A549 (cell line): ENCODE results near the gene ZC3H18. TPM values are rescaled to one million over a fixed set of nuclear protein-coding genes. Genes with fewer than 3 reads are reported as not detected.

Experiments used
- ATAC-seq, 2 experiments: fragments of 200-7000 bp in 1 of 2; fragments of >200 bp in 1 of 2; cut with Nextera tagmentation in 1 of 2; cut with Tn5 transposase in 1 of 2; 3 replicates each; pipeline versions ENCODE4 v1.8.0 to v1.9.1; 2018 to 2020; ENCODE audit warnings: mild to moderate bottlenecking in 1 of 2, moderate library complexity in 1 of 2
- CTCF ChIA-PET: fragments of 300-600 bp; sonication (Branson Sonifier 250); formaldehyde crosslinking; extraction: SDS; loops from one replicate; lab custom pipeline; 2021; ENCODE audit warnings: antibody characterized with exemption, inconsistent platforms; lab: Yijun Ruan, JAX
- POLR2A ChIA-PET: fragments of 350-600 bp; formaldehyde crosslinking; extraction: SDS; loops from one replicate; lab custom pipeline; 2021; ENCODE audit warnings: antibody characterized with exemption, inconsistent platforms; lab: Yijun Ruan, JAX
- DNase-seq, 2 experiments: peaks; one replicate each; pipeline versions ENCODE4 v3.0.0 to v3.0.0-alpha.2; 2011 to 2016; ENCODE audit warnings: low read depth in 1 of 2, low spot score in 1 of 2
- FAIRE-seq: peaks from 2 replicates; lab custom pipeline; 2011; peaks lifted over from hg19 to GRCh38; lab: Jason Lieb, UNC
- H3K27ac ChIP-seq, 2 experiments: fragments of >200 bp; sonication (Bioruptor Twin); formaldehyde crosslinking; 3 replicates each; pipeline ENCODE4 v1.5.1; 2016 to 2017
- H3K4me1 ChIP-seq: fragments of >200 bp; sonication (Bioruptor Twin); formaldehyde crosslinking; 3 replicates; pipeline ENCODE4 v1.6.1; 2016
- H3K4me2 ChIP-seq: fragments of >200 bp; sonication (Bioruptor Twin); formaldehyde crosslinking; 3 replicates; pipeline ENCODE4 v1.6.1; 2016
- H3K4me3 ChIP-seq: fragments of >200 bp; sonication (Bioruptor Twin); formaldehyde crosslinking; 3 replicates; pipeline ENCODE4 v1.5.1; 2016
- H3K9me3 ChIP-seq: fragments of >200 bp; sonication (Bioruptor Twin); formaldehyde crosslinking; 3 replicates; pipeline ENCODE4 v1.6.1; 2016
- ATOH8 ChIP-seq: fragments of 250-450 bp; sonication (Bioruptor Pico); IDR thresholded peaks from 2 replicates; pipeline ENCODE4 v1.5.0; 2020; ENCODE audit warnings: low read depth, mild to moderate bottlenecking, moderate library complexity
- BHLHE40 ChIP-seq: IDR thresholded peaks from 2 replicates; pipeline ENCODE4 v1.6.1; 2012; ENCODE audit warnings: low read depth, low read length, inconsistent platforms
- CHD2 ChIP-seq: fragments of 150-350 bp; IDR thresholded peaks from 2 replicates; pipeline ENCODE4 v1.6.1; 2014; ENCODE audit warnings: low read length; ENCODE audit not compliant: partially characterized antibody
- CHD4 ChIP-seq: fragments of 200-600 bp; sonication (generic); IDR thresholded peaks from 2 replicates; pipeline ENCODE4 v1.6.1; 2016; ENCODE audit warnings: antibody characterized with exemption, mild to moderate bottlenecking, borderline replicate concordance
- EHF ChIP-seq: fragments of 250-450 bp; sonication (Bioruptor Pico); IDR thresholded peaks from 2 replicates; pipeline ENCODE4 v1.5.0; 2020; ENCODE audit warnings: mild to moderate bottlenecking
- ELK1 ChIP-seq: fragments of 150-350 bp; IDR thresholded peaks from 2 replicates; pipeline ENCODE4 v1.6.1; 2014; ENCODE audit warnings: low read depth, mild to moderate bottlenecking, low read length
- FOSL2 ChIP-seq, 2 experiments: fragments of 450-650 bp in 1 of 2; fragments of >200 bp in 1 of 2; sonication (Bioruptor Twin) in 1 of 2; formaldehyde crosslinking; IDR thresholded peaks; 2 replicates each; pipeline versions ENCODE4 v1.5.0 to v1.6.1; 2016 to 2020; ENCODE audit warnings: mild to moderate bottlenecking in 1 of 2, moderate library complexity in 1 of 2
- FOXS1 ChIP-seq: fragments of 250-450 bp; sonication (Bioruptor Pico); IDR thresholded peaks from 2 replicates; pipeline ENCODE4 v1.5.0; 2020; ENCODE audit warnings: mild to moderate bottlenecking, moderate library complexity
- GATA3 ChIP-seq: IDR thresholded peaks from 2 replicates; pipeline ENCODE4 v1.6.1; 2012; ENCODE audit warnings: borderline replicate concordance
- HDAC2 ChIP-seq: fragments of 200-600 bp; sonication (generic); IDR thresholded peaks from 2 replicates; pipeline ENCODE4 v1.6.1; 2016
- HES2 ChIP-seq: fragments of >200 bp; sonication (Bioruptor Twin); formaldehyde crosslinking; IDR thresholded peaks from 2 replicates; pipeline ENCODE4 v1.6.1; 2016
- HOXB13 ChIP-seq: fragments of 250-450 bp; sonication (Bioruptor Pico); IDR thresholded peaks from 2 replicates; pipeline ENCODE4 v1.5.0; 2020; ENCODE audit warnings: low read depth, mild to moderate bottlenecking, moderate library complexity
- HOXB5 ChIP-seq: fragments of 250-450 bp; sonication (Bioruptor Pico); IDR thresholded peaks from 2 replicates; pipeline ENCODE4 v1.5.0; 2020; ENCODE audit warnings: mild to moderate bottlenecking, moderate library complexity
- KDM1A ChIP-seq: fragments of 200-600 bp; sonication (generic); IDR thresholded peaks from 2 replicates; pipeline ENCODE4 v1.6.1; 2016; ENCODE audit warnings: low read depth, mild to moderate bottlenecking
- KDM5A ChIP-seq: fragments of 200-600 bp; sonication (generic); IDR thresholded peaks from 2 replicates; pipeline ENCODE4 v1.6.1; 2016; ENCODE audit warnings: antibody characterized with exemption, mild to moderate bottlenecking
- MAFK ChIP-seq: fragments of 450-650 bp; IDR thresholded peaks from 2 replicates; pipeline ENCODE4 v1.6.1; 2014; ENCODE audit not compliant: partially characterized antibody
- MAZ ChIP-seq: fragments of 150-350 bp; IDR thresholded peaks from 2 replicates; pipeline ENCODE4 v1.6.1; 2014; ENCODE audit warnings: antibody characterized with exemption, low read depth, low read length, borderline replicate concordance
- PHF8 ChIP-seq: fragments of 200-600 bp; sonication (generic); IDR thresholded peaks from 2 replicates; pipeline ENCODE4 v1.6.1; 2016; ENCODE audit warnings: low read depth, mild to moderate bottlenecking, antibody characterized with exemption, moderate library complexity, borderline replicate concordance
- POLR2AphosphoS2 ChIP-seq: conservative IDR thresholded peaks from 2 replicates; pipeline ENCODE4 v1.6.1; 2012; ENCODE audit warnings: low read length, improper control_type of control experiment, inconsistent platforms
- RAD21 ChIP-seq, 2 experiments: fragments of >200 bp in 1 of 2; sonication (Bioruptor Twin) in 1 of 2; formaldehyde crosslinking in 1 of 2; IDR thresholded peaks in 1 of 2; conservative IDR thresholded peaks in 1 of 2; 2 replicates in 1 of 2; 3 replicates in 1 of 2; pipeline ENCODE4 v1.6.1; 2012 to 2018; ENCODE audit warnings: inconsistent platforms in 1 of 2
- RCOR1 ChIP-seq: fragments of 150-350 bp; IDR thresholded peaks from 2 replicates; pipeline ENCODE4 v1.6.1; 2014; ENCODE audit warnings: antibody characterized with exemption, low read length, low read depth
- SMC3 ChIP-seq: fragments of >200 bp; sonication (Bioruptor Twin); formaldehyde crosslinking; IDR thresholded peaks from 3 replicates; pipeline ENCODE4 v1.6.1; 2018; ENCODE audit warnings: inconsistent platforms
- SREBF2 ChIP-seq: fragments of 450-650 bp; IDR thresholded peaks from 2 replicates; pipeline ENCODE4 v1.6.1; 2014; ENCODE audit warnings: mild to moderate bottlenecking, moderate library complexity
- TFCP2L1 ChIP-seq: fragments of 250-450 bp; sonication (Bioruptor Pico); IDR thresholded peaks from 2 replicates; pipeline ENCODE4 v1.5.0; 2021; ENCODE audit warnings: mild to moderate bottlenecking
- ZC3H11A ChIP-seq: fragments of 450-650 bp; IDR thresholded peaks from 2 replicates; pipeline ENCODE4 v1.6.1; 2014; ENCODE audit warnings: antibody characterized with exemption, mild to moderate bottlenecking
- ZFP36 ChIP-seq: fragments of 450-650 bp; IDR thresholded peaks from 2 replicates; pipeline ENCODE4 v1.6.1; 2014; ENCODE audit warnings: borderline replicate concordance; ENCODE audit not compliant: partially characterized antibody
- ZNF302 ChIP-seq: fragments of 250-450 bp; sonication (Bioruptor Pico); IDR thresholded peaks from 2 replicates; pipeline ENCODE4 v1.9.0; 2021; ENCODE audit warnings: inconsistent platforms, mild to moderate bottlenecking, moderate library complexity
- WGBS: methylation state at CpG from one replicate; pipeline ENCODE4 v1.1.6; 2017; ENCODE audit errors: missing lambda C conversion rate; 5-methylcytosine and 5-hydroxymethylcytosine counted together
- polyA plus RNA-seq, 4 experiments: library from polyadenylated mRNA; depleted of rRNA in 3 of 4; stranded (reverse); fragments of >200 nt; fragmentation: RNase III in 1 of 4; extraction: RNeasy Plus Mini Kit Qiagen cat#74134 plus additional on column Dnase treatment in 1 of 4; gene quantifications; 2 replicates in 3 of 4; 3 replicates in 1 of 4; pipeline ENCODE4 v1.2.3, GENCODE V29; 2011 to 2017
- TF ChIP-seq, protein P1 (sequence below): fragments of 450-650 bp; IDR thresholded peaks from 2 replicates; pipeline ENCODE4 v1.6.1; 2014; ENCODE audit warnings: antibody characterized with exemption
- TF ChIP-seq, protein P2 (sequence below): fragments of 200-600 bp; sonication (generic); IDR thresholded peaks from 2 replicates; pipeline ENCODE4 v1.6.1; 2016; ENCODE audit warnings: antibody characterized with exemption, mild to moderate bottlenecking, moderate library complexity

The ZC3H18 gene
- polyA plus RNA-seq, 2 of the 4 experiments (the other 2 are of a cell fraction) = 21.1 to 48.2 TPM

- FAIRE-seq (no peak), ATAC-seq (no peak), DNase-seq (no peak)
- CTCF ChIA-PET = interaction anchor here (1.1 to 1.7 kb wide), 2 partner anchors 9 to 15 kb away, joined by 3 to 4 read pairs; no protein-coding TSS in a partner anchor
- POLR2A ChIA-PET = no interaction called here
- no peaks in the 10 kb centered on the region for H3K9me3 ChIP-seq
- no peaks in the 10 kb centered on the region for H3K4me1 ChIP-seq
- 92% methylated on average over 6 of the region's 6 CpGs for WGBS
- H3K4me3 ChIP-seq = no peak overlapping the region
- H3K4me2 ChIP-seq = no peak overlapping the region
- TF ChIP-seq HDAC2 = no peak
- TF ChIP-seq ZNF302 (CRISPR knock-in tag) = no peak
- TF ChIP-seq SMC3 = no peak
- TF ChIP-seq ZC3H11A = no peak
- TF ChIP-seq, protein P1, sequence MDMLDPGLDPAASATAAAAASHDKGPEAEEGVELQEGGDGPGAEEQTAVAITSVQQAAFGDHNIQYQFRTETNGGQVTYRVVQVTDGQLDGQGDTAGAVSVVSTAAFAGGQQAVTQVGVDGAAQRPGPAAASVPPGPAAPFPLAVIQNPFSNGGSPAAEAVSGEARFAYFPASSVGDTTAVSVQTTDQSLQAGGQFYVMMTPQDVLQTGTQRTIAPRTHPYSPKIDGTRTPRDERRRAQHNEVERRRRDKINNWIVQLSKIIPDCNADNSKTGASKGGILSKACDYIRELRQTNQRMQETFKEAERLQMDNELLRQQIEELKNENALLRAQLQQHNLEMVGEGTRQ = no peak
- TF ChIP-seq, all 56 proteins: peak for 0
- no peak overlapping the region for H3K27ac ChIP-seq
Observed at GRCh38 chr16:88600539-88600896, 30.3 kb downstream of the ZC3H18 start.

- no peak for ATAC-seq
- no peak for DNase-seq
- FAIRE-seq = no peak
Observed at GRCh38 chr16:88601313-88602036, 31.3 kb downstream of the ZC3H18 start.

DNA sequence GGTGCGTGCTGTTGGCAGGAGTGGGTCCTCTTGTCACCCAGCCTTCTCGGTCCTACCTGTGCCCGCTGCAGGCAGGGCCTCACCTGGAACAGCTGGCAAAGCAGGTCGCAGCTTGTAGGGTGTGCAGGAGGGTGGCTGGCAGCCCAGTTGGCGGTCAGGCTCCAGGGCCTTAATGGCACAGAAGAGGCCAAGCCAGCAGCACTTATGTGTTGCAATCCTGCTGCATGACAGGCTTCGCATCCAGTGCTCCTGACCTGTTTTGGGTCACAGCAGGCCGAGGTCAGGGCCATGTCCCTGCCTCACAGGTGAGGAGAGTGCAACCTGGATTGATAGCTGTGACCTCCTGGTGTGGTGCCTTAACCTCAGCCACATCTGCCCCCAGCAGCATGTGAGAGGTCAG is 31.9 kb downstream of the ZC3H18 start:
- DNase-seq = no peak
- no peak for FAIRE-seq
- ChIA-PET POLR2A (no interaction called here), CTCF (interaction anchor here (1.7 kb wide), 1 partner anchor 8 kb away, joined by 3 read pairs; no protein-coding TSS in a partner anchor)
- Histone ChIP-seq H3K4me3 (no peak overlapping the region), H3K4me2 (no peak overlapping the region), H3K9me3 (no peaks in the 10 kb centered on the region), H3K27ac (no peak overlapping the region), H3K4me1 (no peaks in the 10 kb centered on the region)
- no peak for ATAC-seq
- 77% methylated on average over 6 of the region's 7 CpGs for WGBS
- TF ChIP-seq ATOH8 (CRISPR knock-in tag) (no peak), HES2 (no peak), SMC3 (no peak), HOXB5 (no peak), FOXS1 (CRISPR knock-in tag) (no peak), ELK1 (no peak), EHF (CRISPR knock-in tag) (no peak), FOSL2 (IDR thresholded peaks at IDR 0.05) (no peak), FOSL2 (CRISPR knock-in tag; IDR thresholded peaks at IDR 0.05) (no peak)

More at GRCh38 chr16:88601313-88602036, 31.3 kb downstream of the ZC3H18 start:
- Histone ChIP-seq H3K4me1 (no peaks in the 10 kb centered on the region), H3K4me2 (no peak overlapping the region), H3K27ac (no peak overlapping the region), H3K4me3 (no peak overlapping the region), H3K9me3 (no peaks in the 10 kb centered on the region)
- ChIA-PET POLR2A (no interaction called here), CTCF (interaction anchor here (1.7 kb wide), 1 partner anchor 8 kb away, joined by 3 read pairs; no protein-coding TSS in a partner anchor)
- WGBS = 85% methylated on average over 9 of the region's 9 CpGs
- TF ChIP-seq POLR2AphosphoS2 = no peak
- no peak for TF ChIP-seq BHLHE40
- TF ChIP-seq MAZ = no peak
- TF ChIP-seq RCOR1 = no peak
- TF ChIP-seq TFCP2L1 (CRISPR knock-in tag) = no peak
- no peak for TF ChIP-seq MAFK
- TF ChIP-seq ZFP36 = no peak
- TF ChIP-seq SMC3 = no peak
- no peak for TF ChIP-seq CHD4
- TF ChIP-seq, protein P1 = no peak
- no peak for TF ChIP-seq KDM1A
- TF ChIP-seq RAD21 (conservative IDR thresholded peaks at IDR 0.05 in 1 of 2, IDR thresholded peaks at IDR 0.05 in 1 of 2) = no peak
- no peak for TF ChIP-seq PHF8
- no peak for TF ChIP-seq HOXB13
- no peak for TF ChIP-seq CHD2
- TF ChIP-seq GATA3 = no peak
- TF ChIP-seq KDM5A = no peak
- TF ChIP-seq HOXB5 = no peak
- TF ChIP-seq, protein P2, sequence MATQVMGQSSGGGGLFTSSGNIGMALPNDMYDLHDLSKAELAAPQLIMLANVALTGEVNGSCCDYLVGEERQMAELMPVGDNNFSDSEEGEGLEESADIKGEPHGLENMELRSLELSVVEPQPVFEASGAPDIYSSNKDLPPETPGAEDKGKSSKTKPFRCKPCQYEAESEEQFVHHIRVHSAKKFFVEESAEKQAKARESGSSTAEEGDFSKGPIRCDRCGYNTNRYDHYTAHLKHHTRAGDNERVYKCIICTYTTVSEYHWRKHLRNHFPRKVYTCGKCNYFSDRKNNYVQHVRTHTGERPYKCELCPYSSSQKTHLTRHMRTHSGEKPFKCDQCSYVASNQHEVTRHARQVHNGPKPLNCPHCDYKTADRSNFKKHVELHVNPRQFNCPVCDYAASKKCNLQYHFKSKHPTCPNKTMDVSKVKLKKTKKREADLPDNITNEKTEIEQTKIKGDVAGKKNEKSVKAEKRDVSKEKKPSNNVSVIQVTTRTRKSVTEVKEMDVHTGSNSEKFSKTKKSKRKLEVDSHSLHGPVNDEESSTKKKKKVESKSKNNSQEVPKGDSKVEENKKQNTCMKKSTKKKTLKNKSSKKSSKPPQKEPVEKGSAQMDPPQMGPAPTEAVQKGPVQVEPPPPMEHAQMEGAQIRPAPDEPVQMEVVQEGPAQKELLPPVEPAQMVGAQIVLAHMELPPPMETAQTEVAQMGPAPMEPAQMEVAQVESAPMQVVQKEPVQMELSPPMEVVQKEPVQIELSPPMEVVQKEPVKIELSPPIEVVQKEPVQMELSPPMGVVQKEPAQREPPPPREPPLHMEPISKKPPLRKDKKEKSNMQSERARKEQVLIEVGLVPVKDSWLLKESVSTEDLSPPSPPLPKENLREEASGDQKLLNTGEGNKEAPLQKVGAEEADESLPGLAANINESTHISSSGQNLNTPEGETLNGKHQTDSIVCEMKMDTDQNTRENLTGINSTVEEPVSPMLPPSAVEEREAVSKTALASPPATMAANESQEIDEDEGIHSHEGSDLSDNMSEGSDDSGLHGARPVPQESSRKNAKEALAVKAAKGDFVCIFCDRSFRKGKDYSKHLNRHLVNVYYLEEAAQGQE = no peak
- TF ChIP-seq SREBF2 = no peak
